Measurements from ENCODE around the gene TLN1.

TLN1 gene

GRCh38 chr9:35703906-35704672, 27.9 kb downstream of the TLN1 start:
- Histone ChIP-seq H3K36me3 (ENCODE audit: control insufficient read depth in 2 of 2, insufficient read depth in 1 of 2, low read length in 2 of 2) (peaks cover 48 to 100% of the 10 kb centered on the region in 2 experiments), H3K9me3 (ENCODE audit: control insufficient read depth, insufficient read depth, low read depth, low read length) (no peaks in the 10 kb centered on the region), H3K4me1 (ENCODE audit: control insufficient read depth, insufficient read depth, low read length) (no peaks in the 10 kb centered on the region), H3K27ac (ENCODE audit: extremely low read depth, low read depth, low read length) (no peak overlapping the region), H3K4me3 (ENCODE audit: low read depth, low read length) (no peak overlapping the region)
- TF ChIP-seq ZNF544 (tag by site-specific recombination; IDR thresholded peaks at IDR 0.05) (no peak), ZNF112 (tag by site-specific recombination; IDR thresholded peaks at IDR 0.05) (no peak), ZNF302 (tag by site-specific recombination; IDR thresholded peaks at IDR 0.05; ENCODE audit: low read depth) (no peak), ZNF133 (tag by site-specific recombination; IDR thresholded peaks at IDR 0.05) (no peak), ZNF24 (tag by site-specific recombination; IDR thresholded peaks at IDR 0.05) (no peak), SALL2 (tag by site-specific recombination; IDR thresholded peaks at IDR 0.05; ENCODE audit: borderline replicate concordance) (no peak), ZXDB (tag by site-specific recombination; IDR thresholded peaks at IDR 0.05) (no peak), ZBTB48 (tag by site-specific recombination; IDR thresholded peaks at IDR 0.05) (no peak), ZNF221 (tag by site-specific recombination; IDR thresholded peaks at IDR 0.05; ENCODE audit: borderline replicate concordance) (no peak), PRDM6 (tag by site-specific recombination; IDR thresholded peaks at IDR 0.05) (no peak), ZNF670 (tag by site-specific recombination; IDR thresholded peaks at IDR 0.05; ENCODE audit: low read depth) (no peak), ZFP37 (tag by site-specific recombination; IDR thresholded peaks at IDR 0.05) (no peak)
- TF ChIP-seq, protein P1, sequence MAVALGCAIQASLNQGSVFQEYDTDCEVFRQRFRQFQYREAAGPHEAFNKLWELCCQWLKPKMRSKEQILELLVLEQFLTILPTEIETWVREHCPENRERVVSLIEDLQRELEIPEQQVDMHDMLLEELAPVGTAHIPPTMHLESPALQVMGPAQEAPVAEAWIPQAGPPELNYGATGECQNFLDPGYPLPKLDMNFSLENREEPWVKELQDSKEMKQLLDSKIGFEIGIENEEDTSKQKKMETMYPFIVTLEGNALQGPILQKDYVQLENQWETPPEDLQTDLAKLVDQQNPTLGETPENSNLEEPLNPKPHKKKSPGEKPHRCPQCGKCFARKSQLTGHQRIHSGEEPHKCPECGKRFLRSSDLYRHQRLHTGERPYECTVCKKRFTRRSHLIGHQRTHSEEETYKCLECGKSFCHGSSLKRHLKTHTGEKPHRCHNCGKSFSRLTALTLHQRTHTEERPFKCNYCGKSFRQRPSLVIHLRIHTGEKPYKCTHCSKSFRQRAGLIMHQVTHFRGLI (tag by site-specific recombination; IDR thresholded peaks at IDR 0.05) = no peak
- POLR2A ChIA-PET = interaction anchor here (0.6 kb wide), 1 partner anchor 1857 kb away, joined by 6 read pairs; no protein-coding TSS in a partner anchor
- CTCF ChIA-PET = interaction anchor here (0.7 to 1.1 kb wide), 3 partner anchors 8 to 42 kb away, joined by 3 read pairs; no protein-coding TSS in a partner anchor

GRCh38 chr9:35702696-35703095, 29.3 kb downstream of the TLN1 start:
- Histone ChIP-seq H3K27ac (ENCODE audit: extremely low read depth, low read depth, low read length) (no peak overlapping the region), H3K36me3 (ENCODE audit: control insufficient read depth in 2 of 2, insufficient read depth in 1 of 2, low read length in 2 of 2) (peaks cover 38 to 100% of the 10 kb centered on the region in 2 experiments), H3K4me1 (ENCODE audit: control insufficient read depth, insufficient read depth, low read length) (no peaks in the 10 kb centered on the region), H3K4me3 (ENCODE audit: low read depth, low read length) (no peak overlapping the region), H3K9me3 (ENCODE audit: control insufficient read depth, insufficient read depth, low read depth, low read length) (no peaks in the 10 kb centered on the region)
- ChIA-PET CTCF (interaction anchor here (1.2 kb wide), 1 partner anchor 9 kb away, joined by 4 read pairs; no protein-coding TSS in a partner anchor), POLR2A (interaction anchor here (1.2 kb wide), 1 partner anchor 9 kb away, joined by 3 read pairs; no protein-coding TSS in a partner anchor)
- TF ChIP-seq KLF7 (tag by site-specific recombination; IDR thresholded peaks at IDR 0.05; ENCODE audit: borderline replicate concordance) = no peak
- TF ChIP-seq, protein P1 (tag by site-specific recombination; IDR thresholded peaks at IDR 0.05) = no peak
- no peak for TF ChIP-seq ZNF146 (tag by site-specific recombination; IDR thresholded peaks at IDR 0.05)
- TF ChIP-seq, protein P2, sequence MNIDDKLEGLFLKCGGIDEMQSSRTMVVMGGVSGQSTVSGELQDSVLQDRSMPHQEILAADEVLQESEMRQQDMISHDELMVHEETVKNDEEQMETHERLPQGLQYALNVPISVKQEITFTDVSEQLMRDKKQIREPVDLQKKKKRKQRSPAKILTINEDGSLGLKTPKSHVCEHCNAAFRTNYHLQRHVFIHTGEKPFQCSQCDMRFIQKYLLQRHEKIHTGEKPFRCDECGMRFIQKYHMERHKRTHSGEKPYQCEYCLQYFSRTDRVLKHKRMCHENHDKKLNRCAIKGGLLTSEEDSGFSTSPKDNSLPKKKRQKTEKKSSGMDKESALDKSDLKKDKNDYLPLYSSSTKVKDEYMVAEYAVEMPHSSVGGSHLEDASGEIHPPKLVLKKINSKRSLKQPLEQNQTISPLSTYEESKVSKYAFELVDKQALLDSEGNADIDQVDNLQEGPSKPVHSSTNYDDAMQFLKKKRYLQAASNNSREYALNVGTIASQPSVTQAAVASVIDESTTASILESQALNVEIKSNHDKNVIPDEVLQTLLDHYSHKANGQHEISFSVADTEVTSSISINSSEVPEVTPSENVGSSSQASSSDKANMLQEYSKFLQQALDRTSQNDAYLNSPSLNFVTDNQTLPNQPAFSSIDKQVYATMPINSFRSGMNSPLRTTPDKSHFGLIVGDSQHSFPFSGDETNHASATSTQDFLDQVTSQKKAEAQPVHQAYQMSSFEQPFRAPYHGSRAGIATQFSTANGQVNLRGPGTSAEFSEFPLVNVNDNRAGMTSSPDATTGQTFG (tag by site-specific recombination; IDR thresholded peaks at IDR 0.05; ENCODE audit: borderline replicate concordance) = no peak
- TF ChIP-seq ZNF324 (tag by site-specific recombination; IDR thresholded peaks at IDR 0.05) = no peak
- no peak for TF ChIP-seq AEBP2 (tag by site-specific recombination; IDR thresholded peaks at IDR 0.05; ENCODE audit: borderline replicate concordance)
- TF ChIP-seq ZNF37A (tag by site-specific recombination; IDR thresholded peaks at IDR 0.05) = no peak
- TF ChIP-seq ZNF585B (tag by site-specific recombination; IDR thresholded peaks at IDR 0.05) = no peak
- TF ChIP-seq ZNF335 (tag by site-specific recombination; conservative IDR thresholded peaks at IDR 0.05) = no peak
- no peak for TF ChIP-seq SP3 (tag by site-specific recombination; IDR thresholded peaks at IDR 0.05)
- no peak for TF ChIP-seq ZNF785 (tag by site-specific recombination; IDR thresholded peaks at IDR 0.05)
- no peak for TF ChIP-seq ZNF660 (tag by site-specific recombination; IDR thresholded peaks at IDR 0.05)
- TF ChIP-seq SP7 (tag by site-specific recombination; IDR thresholded peaks at IDR 0.05) = no peak
